Gastroesophageal sphincter (tissue), 4 donors: ENCODE results near the gene ITGAE. TPM values are rescaled to one million over a fixed set of nuclear protein-coding genes. Genes with fewer than 3 reads are reported as not detected.

ENCODE experiments used
- ATAC-seq: fragments of 150-250 bp; one replicate; pipeline ENCODE4 v1.9.1; 2016; ENCODE audit warnings: mild to moderate bottlenecking, moderate library complexity
- H3K27ac ChIP-seq, 4 donors: fragments of 200-600 bp; sonication (generic) in 3 of 4; 1 replicate in 3 of 4; 2 replicates in 1 of 4; pipeline ENCODE4 v1.5.1; 2016 to 2019
- H3K27me3 ChIP-seq: fragments of 200-600 bp; sonication (generic); one replicate; pipeline ENCODE4 v1.5.1; 2019
- H3K36me3 ChIP-seq, 2 donors: fragments of 200-600 bp; sonication (generic); one replicate each; pipeline ENCODE4 v1.5.1; 2019; ENCODE audit warnings: control low read depth in 1 of 2
- H3K4me1 ChIP-seq, 3 donors: fragments of 200-600 bp; sonication (generic); 1 replicate in 2 of 3; 2 replicates in 1 of 3; pipeline ENCODE4 v1.5.1; 2016 to 2019; ENCODE audit warnings: control low read depth in 2 of 3
- H3K4me3 ChIP-seq, 2 donors: fragments of 200-600 bp; sonication (generic); one replicate each; pipeline ENCODE4 v1.5.1; 2019; ENCODE audit warnings: mild to moderate bottlenecking in 1 of 2, moderate library complexity in 1 of 2
- H3K9me3 ChIP-seq, 3 donors: fragments of 200-600 bp; sonication (generic); one replicate each; pipeline ENCODE4 v1.5.1; 2017 to 2019; ENCODE audit warnings: control low read depth in 2 of 3
- EP300 ChIP-seq: sonication (generic); formaldehyde crosslinking; IDR thresholded peaks from one replicate; pipeline ENCODE4 v1.6.1; 2017; ENCODE audit warnings: antibody characterized with exemption, mild to moderate bottlenecking
- POLR2A ChIP-seq, 2 donors: fragments of 450-650 bp; IDR thresholded peaks; one replicate each; pipeline ENCODE4 v1.6.1; 2017; ENCODE audit warnings: antibody characterized with exemption in 2 of 2, mild to moderate bottlenecking in 2 of 2, moderate library complexity in 1 of 2
- POLR2AphosphoS5 ChIP-seq: sonication (generic); formaldehyde crosslinking; IDR thresholded peaks from one replicate; pipeline ENCODE4 v1.6.1; 2017; ENCODE audit warnings: antibody characterized with exemption
- WGBS, 2 donors: methylation state at CpG; one replicate each; pipeline ENCODE4 v1.1.5; 2018; ENCODE audit warnings: low coverage in 1 of 2; 5-methylcytosine and 5-hydroxymethylcytosine counted together
- total RNA-seq, 4 donors: library from RNA; depleted of rRNA; stranded (reverse); fragments of >200 nt; gene quantifications; one replicate each; pipeline ENCODE4 v1.1.0, GENCODE V29; 2016
- TF ChIP-seq, protein P1 (sequence below), 4 experiments: fragments of 200-600 bp in 2 of 4; fragments of 450-650 bp in 2 of 4; sonication (generic) in 1 of 4; IDR thresholded peaks; one replicate each; pipeline ENCODE4 v1.5.1; 2017 to 2019; ENCODE audit warnings: antibody characterized with exemption in 4 of 4, mild to moderate bottlenecking in 2 of 4, moderate library complexity in 2 of 4

ITGAE gene
- total RNA-seq, 4 donors from 2014 or later, result 20.3 to 35.2 (median 21.7) TPM

GRCh38 chr17:3836551-3836950 lies 35.6 kb upstream of the ITGAE start:
- peaks cover 0 to 15% (median 0%) of the 10 kb centered on the region in 3 donors for H3K4me1 ChIP-seq
- no peaks in the 10 kb centered on the region for H3K9me3 ChIP-seq
- H3K36me3 ChIP-seq, result peaks cover 0 to 88% of the 10 kb centered on the region in 2 donors
- no peak overlapping the region for H3K27ac ChIP-seq
- TF ChIP-seq, protein P1, sequence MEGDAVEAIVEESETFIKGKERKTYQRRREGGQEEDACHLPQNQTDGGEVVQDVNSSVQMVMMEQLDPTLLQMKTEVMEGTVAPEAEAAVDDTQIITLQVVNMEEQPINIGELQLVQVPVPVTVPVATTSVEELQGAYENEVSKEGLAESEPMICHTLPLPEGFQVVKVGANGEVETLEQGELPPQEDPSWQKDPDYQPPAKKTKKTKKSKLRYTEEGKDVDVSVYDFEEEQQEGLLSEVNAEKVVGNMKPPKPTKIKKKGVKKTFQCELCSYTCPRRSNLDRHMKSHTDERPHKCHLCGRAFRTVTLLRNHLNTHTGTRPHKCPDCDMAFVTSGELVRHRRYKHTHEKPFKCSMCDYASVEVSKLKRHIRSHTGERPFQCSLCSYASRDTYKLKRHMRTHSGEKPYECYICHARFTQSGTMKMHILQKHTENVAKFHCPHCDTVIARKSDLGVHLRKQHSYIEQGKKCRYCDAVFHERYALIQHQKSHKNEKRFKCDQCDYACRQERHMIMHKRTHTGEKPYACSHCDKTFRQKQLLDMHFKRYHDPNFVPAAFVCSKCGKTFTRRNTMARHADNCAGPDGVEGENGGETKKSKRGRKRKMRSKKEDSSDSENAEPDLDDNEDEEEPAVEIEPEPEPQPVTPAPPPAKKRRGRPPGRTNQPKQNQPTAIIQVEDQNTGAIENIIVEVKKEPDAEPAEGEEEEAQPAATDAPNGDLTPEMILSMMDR (IDR thresholded peaks at IDR 0.05), result no peak
- no peak for TF ChIP-seq EP300
- no peak for TF ChIP-seq POLR2A (IDR thresholded peaks at IDR 0.05)
- no peak for TF ChIP-seq POLR2AphosphoS5
- 82 to 100% methylated on average over 2 to 5 of the region's 10 CpGs for WGBS, 2 donors
- no peaks in the 10 kb centered on the region for H3K27me3 ChIP-seq
- no peak for ATAC-seq
- H3K4me3 ChIP-seq, result no peak overlapping the region

DNA sequence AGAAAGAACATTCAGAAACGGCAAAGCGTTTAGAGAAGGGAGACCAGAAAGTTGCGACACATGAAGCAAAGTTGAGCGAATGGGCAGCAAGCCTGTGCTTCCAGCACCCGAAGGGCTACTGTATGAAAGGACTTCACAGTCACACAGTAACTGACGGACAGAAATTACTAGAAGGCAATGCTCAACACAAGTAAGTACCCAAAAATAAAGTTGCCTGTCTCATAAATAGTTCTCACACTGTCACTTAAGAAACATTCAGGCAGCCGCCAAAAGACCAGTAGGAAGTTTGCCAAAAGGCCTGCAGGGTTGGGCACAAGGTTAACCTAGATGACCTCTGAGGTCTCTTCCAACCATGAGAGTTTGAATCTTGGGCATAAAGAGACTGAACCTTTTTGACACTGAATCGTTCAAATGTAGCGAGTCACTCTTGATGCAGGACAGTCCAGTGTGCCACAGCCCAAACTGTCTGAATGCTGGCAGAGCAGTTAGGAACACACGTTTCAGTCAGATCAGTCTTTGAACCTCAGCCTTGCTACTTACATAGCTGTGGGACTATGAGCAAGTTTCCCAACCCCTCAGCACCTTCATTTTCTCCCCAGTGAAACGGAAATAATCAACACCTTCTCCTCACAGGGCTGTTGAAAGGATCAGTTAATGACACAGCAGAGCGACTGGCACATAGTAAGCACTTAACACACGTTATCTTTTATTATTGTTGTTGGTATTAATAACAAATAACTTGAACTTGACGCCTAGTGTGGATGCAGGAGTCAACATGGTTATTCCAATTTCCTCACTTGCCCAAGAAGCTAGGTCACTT lies 34.6 kb upstream of the ITGAE start:
- Histone ChIP-seq H3K36me3 (peaks cover 0 to 83% of the 10 kb centered on the region in 2 donors), H3K4me1 (peaks cover 0 to 15% (median 0%) of the 10 kb centered on the region in 3 donors), H3K27ac (no peak overlapping the region), H3K9me3 (no peaks in the 10 kb centered on the region), H3K4me3 (no peak overlapping the region), H3K27me3 (no peaks in the 10 kb centered on the region)
- WGBS, 2 donors, result 65% methylated on average over 10 to 13 of the region's 14 CpGs
- TF ChIP-seq EP300, result no peak
- TF ChIP-seq POLR2A (IDR thresholded peaks at IDR 0.05), result no peak
- TF ChIP-seq, protein P1 (IDR thresholded peaks at IDR 0.05), result no peak
- TF ChIP-seq POLR2AphosphoS5, result no peak
- ATAC-seq, result no peak

GRCh38 chr17:3834811-3835210 lies 33.8 kb upstream of the ITGAE start:
- Histone ChIP-seq H3K4me1 (peaks cover 0 to 15% (median 0%) of the 10 kb centered on the region in 3 donors), H3K4me3 (no peak overlapping the region), H3K36me3 (peaks cover 0 to 77% of the 10 kb centered on the region in 2 donors), H3K27ac (no peak overlapping the region), H3K27me3 (no peaks in the 10 kb centered on the region), H3K9me3 (no peaks in the 10 kb centered on the region)
- WGBS, 2 donors, result 84 to 100% methylated on average over 3 to 4 of the region's 4 CpGs
- TF ChIP-seq, protein P1 (IDR thresholded peaks at IDR 0.05), result no peak
- TF ChIP-seq POLR2A (IDR thresholded peaks at IDR 0.05), result no peak
- TF ChIP-seq POLR2AphosphoS5, result no peak
- no peak for TF ChIP-seq EP300
- ATAC-seq, result no peak

DNA sequence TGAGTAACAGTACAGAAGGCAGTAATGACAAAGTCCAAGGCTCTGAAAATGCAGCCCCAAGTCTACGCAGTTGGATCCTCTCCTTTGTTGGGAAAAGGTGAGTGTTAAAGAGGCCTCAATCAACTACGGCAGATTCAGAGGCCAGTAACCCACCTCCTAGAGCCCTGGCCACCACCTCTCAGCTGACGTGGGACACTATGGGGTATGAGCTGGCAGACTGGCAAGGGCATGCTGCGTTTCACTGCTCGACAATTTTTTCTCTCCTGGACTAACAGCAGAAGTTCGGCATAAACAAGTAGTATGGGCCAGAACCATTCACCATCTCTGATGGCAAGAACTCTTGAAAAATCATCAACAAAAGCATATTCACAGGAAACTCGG lies 27.9 kb upstream of the ITGAE start:
- WGBS, 2 donors, result 71 to 90% methylated on average over 1 to 7 of the region's 7 CpGs
- H3K4me1 ChIP-seq, result peaks cover 0 to 23% (median 7%) of the 10 kb centered on the region in 3 donors
- H3K27me3 ChIP-seq, result no peaks in the 10 kb centered on the region
- no peak for ATAC-seq
- no peaks in the 10 kb centered on the region for H3K9me3 ChIP-seq
- TF ChIP-seq, protein P1 (IDR thresholded peaks at IDR 0.05), result no peak
- TF ChIP-seq POLR2A (IDR thresholded peaks at IDR 0.05) (no peak), POLR2AphosphoS5 (no peak)
- H3K27ac ChIP-seq, result peak overlapping the region; percentile 21 to 77 (median 72)
- H3K4me3 ChIP-seq, result no peak overlapping the region
- peaks cover 0 to 71% of the 10 kb centered on the region in 2 donors for H3K36me3 ChIP-seq
